HG03457 (cell line): ENCODE results near the gene BORCS6.
"Not testable (repeated sequence)": the region's sequence is repeated elsewhere in the genome, so short reads cannot be mapped to it uniquely, and the experiment has no call there.

Experiments
- ATAC-seq: cut with Tn5 transposase; IDR thresholded peaks from one replicate; pipeline ENCODE4 v1.9.1; 2021; ENCODE audit warnings: moderate number of reproducible peaks; ENCODE audit not compliant: unreplicated experiment

Gene BORCS6

DNA sequence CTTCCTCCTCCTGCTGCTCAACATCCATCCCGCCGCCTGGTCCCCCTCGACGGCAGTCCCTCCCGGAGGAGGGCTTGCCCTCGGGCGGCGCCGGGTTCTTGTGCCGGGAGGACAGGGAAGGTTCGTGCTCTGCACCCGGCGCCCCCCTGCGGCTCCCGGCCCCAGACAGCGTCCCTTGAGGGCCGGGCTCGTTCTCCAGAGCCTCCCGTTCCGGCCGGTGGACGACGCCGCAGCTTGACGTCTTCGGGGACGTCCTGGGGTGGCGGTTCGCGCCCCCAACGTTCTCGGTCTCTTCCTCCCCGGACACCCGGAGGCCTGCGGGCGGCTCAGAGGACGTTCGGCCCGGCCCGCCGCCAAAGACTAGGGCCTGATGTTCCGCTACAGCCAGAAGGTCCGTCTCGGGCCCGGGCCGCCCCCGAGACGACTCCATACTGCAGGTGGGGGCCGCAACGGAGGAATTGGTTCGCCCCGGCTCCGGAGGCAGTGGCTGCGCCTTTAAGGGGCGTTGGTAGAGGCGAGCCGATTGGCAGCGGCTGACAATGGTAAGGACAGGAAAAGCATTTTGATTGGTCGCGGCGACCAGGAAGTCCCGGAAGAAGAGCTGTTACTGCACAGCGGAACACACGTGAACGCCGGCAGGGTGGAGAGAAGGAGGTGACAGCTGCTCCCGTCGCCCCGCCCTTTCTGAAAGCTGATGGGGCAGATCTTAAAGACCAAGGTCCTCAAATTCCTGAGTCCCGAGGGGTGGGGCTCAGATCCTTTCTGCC is at the start of gene BORCS6:
Gene BORCS6, minus strand, starts transcription at position 470 of the 767 bp plus-strand sequence. Its CDS starts 40 bp downstream, at position 430.
- ATAC-seq, result peak; percentile 26

DNA sequence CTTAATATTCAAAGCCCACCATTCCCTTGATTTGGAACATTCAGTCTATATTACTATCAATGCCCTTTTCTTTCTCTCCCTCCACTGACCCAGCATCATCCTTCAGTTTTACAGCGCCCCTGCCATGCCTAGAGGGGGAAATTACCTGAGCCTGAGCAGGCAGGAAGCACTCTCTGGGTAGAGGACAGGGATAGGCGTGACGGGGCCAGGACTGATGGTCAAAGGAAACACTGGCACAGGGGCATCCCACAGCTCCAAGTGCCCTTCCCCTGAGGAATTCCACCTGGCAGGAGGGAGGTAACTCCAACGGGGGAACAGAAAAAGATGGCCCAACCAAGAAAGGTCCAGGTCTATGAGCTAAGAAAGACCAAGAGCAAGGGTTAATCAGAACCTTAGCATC is 47.9 kb upstream of the BORCS6 start:
- ATAC-seq, result no peak

- ATAC-seq, result no peak
Measured at GRCh38 chr17:8237175-8237574, 47.2 kb upstream of the BORCS6 start.

DNA sequence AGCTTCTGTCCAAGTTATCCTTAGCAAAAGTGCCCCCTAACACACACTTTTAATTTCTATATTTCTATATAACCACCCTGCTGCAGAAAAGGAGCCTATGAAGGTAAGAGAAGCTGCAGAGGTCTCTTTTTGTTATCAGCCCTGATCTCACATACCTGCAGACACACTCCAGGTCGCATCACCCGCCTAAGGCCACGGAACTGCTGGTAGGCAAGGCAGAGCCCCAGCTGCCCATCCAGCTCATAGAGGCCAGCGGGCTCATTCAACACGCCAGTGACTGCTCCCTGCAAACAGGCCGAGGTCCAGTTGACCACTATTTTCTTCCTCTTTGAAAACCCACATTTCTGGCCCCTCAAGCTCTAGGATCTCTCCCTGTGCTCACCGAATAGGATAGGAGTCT is 45.7 kb upstream of the BORCS6 start:
- ATAC-seq, result no peak

- no peak for ATAC-seq
Measured at GRCh38 chr17:8234361-8235270, 44.6 kb upstream of the BORCS6 start.

DNA sequence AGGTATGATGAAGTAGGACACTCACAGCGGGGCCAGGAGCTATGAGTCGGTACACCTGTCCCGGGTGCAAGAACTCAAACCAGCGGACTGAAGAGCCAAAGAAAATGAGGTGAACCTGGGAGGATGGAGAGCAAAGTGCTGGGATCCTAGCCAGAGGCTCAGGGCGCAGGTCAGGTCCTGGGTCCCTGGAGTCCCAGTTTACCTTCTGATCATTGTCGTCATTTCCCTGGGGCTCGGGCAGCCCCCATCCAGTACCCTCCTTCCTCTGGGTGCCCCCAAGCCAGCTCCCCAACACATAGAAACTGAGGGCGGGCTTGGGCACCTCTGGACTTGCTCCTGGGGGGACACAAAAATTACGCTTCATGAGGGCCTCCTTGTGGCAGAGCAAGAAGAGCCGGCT is 41.7 kb upstream of the BORCS6 start:
- no peak for ATAC-seq

DNA sequence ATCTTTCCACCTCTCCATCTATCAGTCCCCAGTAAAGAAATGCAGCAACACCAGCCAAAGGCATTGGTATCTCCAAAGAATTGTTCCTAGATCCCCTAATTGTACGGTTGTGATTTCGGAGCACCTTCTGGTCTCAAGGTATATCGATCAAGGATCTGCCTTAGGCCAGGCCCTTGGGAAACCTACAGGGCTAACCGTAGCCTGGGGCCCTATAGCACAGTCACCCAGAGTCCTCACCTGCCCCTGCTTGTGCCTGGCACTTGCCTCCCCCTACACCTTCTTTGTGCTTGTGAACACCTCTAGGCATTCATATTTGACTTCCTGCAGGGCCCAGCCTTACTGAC is 37.2 kb upstream of the BORCS6 start:
- ATAC-seq, result no peak

DNA sequence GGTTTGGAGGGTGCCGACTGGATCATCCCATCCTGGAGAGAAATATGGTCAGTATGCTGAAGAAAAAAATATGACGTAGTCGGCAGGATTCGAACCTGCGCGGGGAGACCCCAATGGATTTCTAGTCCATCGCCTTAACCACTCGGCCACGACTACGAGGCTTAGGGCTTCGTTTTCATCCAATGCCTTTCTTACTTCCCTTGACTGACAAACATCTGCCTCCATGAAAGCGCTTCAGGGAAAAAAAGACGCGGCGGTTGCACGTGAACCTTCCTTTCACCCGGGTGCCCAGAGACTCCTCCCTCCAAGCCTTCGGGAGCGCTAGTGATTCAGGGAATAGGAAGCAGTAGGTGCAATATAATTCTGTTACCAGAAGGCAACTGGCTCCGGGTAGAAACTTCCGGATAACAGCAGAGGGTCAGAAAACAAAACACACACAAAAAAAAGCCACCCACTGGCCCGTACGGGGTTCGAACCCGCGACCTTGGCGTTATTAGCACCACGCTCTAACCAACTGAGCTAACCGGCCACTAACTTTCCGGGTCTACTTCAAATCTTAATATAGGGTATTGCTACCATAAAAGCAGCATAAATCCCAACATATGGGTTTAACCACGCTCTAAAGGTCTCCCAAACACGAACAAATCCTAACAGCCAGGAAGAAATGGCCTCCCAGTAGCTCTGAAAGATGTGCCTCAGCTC is 36.7 kb upstream of the BORCS6 start:
- ATAC-seq, result no peak

- no peak for ATAC-seq
Measured at GRCh38 chr17:8225813-8226535, 36.0 kb upstream of the BORCS6 start.

GRCh38 chr17:8224891-8225812 is 35.2 kb upstream of the BORCS6 start:
- ATAC-seq, result no peak

DNA sequence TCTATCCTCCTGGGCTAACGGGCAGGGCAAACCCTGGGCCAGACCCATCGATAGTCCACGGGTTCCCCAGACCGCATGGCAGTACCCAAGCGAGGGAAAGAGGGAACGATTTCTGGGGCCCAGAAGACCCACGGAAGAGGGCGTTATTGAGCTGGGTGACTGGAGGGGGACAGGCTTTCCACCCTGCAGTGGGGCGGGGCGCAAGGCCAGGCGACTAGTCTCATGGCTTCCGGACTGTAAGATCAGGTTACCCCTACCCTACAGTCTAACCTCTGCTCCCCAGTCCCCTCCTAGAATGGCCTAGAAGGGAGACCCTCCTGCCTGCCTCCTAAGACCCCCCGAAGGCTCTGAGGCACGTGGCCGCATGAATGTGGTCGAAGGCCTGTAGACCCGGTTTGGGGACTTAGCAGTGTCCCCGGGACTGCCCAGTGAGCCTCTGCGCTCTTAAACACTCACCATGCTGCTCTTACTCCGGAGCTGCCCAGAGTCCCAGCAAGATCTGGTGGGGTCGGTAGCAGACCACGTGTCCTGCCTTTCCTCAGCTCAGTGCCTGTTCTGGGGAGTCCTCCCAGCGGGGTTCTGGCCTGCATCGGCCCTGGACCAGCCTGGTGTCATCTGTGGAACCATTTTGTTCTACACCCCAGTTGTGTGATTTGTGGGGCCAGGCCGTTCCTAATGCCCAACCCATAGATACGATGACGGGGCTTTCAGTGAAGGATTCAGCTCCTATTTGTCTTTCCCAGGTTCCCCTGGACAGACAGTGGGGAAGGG is 33.6 kb upstream of the BORCS6 start:
- peak; percentile 1 for ATAC-seq

DNA sequence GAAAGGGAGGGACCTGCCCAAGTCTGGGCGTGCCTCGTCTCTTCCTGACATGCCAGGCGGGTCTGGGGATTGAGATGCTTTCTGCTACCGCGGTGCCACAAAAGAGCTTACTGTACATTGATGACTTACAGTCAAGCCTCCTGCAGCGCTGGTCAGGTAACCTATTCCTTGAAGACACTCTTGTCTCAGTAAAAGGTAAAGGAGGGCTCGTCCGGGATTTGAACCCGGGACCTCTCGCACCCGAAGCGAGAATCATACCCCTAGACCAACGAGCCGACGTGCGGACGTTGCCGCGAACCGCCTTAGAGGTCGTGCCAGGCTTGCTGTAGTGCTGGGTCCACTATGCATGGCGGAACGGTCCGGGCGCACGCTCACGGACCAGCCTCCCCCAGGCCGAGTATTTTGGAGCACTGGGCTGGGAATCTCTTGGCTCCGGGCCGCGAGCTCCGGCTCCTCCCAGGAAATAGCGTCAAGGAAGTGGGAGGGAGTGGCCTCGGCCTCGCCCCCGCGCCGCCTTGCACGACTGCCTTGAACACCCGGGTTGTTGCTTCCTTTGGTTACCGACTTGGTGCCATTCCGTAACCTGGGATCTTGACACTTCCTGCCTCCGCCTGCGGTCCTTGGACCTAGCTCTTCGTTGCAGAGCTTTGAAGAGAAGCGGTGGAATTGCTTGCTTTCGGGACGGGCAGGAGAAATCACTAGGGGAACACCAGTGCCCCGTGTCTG is 32.8 kb upstream of the BORCS6 start:
- peak; percentile 19 for ATAC-seq

- peak; percentile 15 for ATAC-seq
Measured at GRCh38 chr17:8222380-8222629, 32.3 kb upstream of the BORCS6 start.

- peak; percentile 34 for ATAC-seq
Measured at GRCh38 chr17:8221663-8222379, 31.8 kb upstream of the BORCS6 start.

DNA sequence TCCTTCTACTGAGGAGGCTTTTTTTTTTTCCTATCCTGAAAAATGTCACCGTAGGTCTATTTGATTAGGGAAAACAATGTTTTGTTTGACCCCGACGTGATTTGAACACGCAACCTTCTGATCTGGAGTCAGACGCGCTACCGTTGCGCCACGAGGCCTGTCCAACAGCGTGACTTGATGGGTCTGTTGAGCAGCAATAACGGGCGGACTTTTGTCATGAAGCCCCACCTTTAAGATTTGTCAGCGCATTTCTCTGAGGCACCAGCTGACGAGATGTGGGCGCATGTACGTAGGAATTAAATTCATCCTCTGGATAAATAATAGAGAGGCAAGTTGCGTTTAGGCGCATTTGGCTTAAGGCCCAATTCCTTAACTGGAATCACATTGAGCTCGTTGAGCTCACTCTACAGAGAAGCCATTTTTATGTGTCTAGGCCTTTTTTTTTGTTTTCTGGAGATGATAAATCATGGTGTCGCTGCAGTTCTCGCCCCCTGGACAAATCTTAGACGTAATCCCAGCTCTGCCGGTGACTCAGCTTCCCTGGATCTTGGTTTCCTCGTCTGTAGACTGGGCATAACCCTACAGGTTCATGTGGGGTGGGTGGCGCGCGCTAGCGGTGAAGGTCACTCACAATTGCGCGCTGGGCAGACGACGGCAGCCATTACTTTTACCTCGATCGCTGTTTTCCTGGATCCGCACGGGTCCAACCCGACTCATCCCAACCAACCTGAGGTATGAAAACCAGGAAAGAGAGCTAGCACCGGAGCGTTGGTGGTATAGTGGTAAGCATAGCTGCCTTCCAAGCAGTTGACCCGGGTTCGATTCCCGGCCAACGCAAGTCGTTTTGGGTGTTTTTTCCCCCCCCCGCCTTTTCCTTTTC is 31.0 kb upstream of the BORCS6 start:
- no peak for ATAC-seq

- ATAC-seq, result not testable (repeated sequence)
Measured at GRCh38 chr17:8214000-8214399, 24.0 kb upstream of the BORCS6 start.
